H9 (cell line): ENCODE data around the gene COL4A6. TPM values are rescaled to one million over a fixed set of nuclear protein-coding genes. Genes with fewer than 3 reads are reported as not detected.

ENCODE experiments used
- DNase-seq: peaks from one replicate; pipeline ENCODE4 v3.0.0-alpha.2; 2017
- H2AFZ ChIP-seq: one replicate; pipeline ENCODE4 v1.6.1; 2013; ENCODE audit warnings: mild to moderate bottlenecking, low read length, control low read depth, moderate library complexity
- H2AK5ac ChIP-seq: 2 replicates; pipeline ENCODE4 v1.6.1; 2013; ENCODE audit warnings: low read length, control low read depth, mixed read lengths; ENCODE audit not compliant: insufficient read length
- H2BK120ac ChIP-seq: one replicate; pipeline ENCODE4 v1.6.1; 2013; ENCODE audit warnings: low read depth, mild to moderate bottlenecking, low read length, control low read depth, inconsistent platforms; ENCODE audit not compliant: poor library complexity, severe bottlenecking
- H2BK12ac ChIP-seq: 2 replicates; pipeline ENCODE4 v1.6.1; 2013; ENCODE audit warnings: low read length, control low read depth, mixed read lengths, low read depth; ENCODE audit not compliant: insufficient read length
- H2BK15ac ChIP-seq: 2 replicates; pipeline ENCODE4 v1.6.1; 2013; ENCODE audit warnings: low read depth, low read length, control low read depth
- H2BK20ac ChIP-seq: one replicate; pipeline ENCODE4 v1.6.1; 2013; ENCODE audit warnings: low read depth, mild to moderate bottlenecking, low read length, control low read depth, inconsistent platforms; ENCODE audit not compliant: poor library complexity, severe bottlenecking
- H2BK5ac ChIP-seq: 2 replicates; pipeline ENCODE4 v1.6.1; 2013; ENCODE audit warnings: low read length, control low read depth, mixed read lengths; ENCODE audit not compliant: insufficient read length
- H3K14ac ChIP-seq: 2 replicates; pipeline ENCODE4 v1.6.1; 2013; ENCODE audit warnings: low read length, control low read depth; ENCODE audit not compliant: insufficient read depth
- H3K18ac ChIP-seq: 2 replicates; pipeline ENCODE4 v1.6.1; 2013; ENCODE audit warnings: low read depth, mild to moderate bottlenecking, mixed read lengths, low read length, control low read depth; ENCODE audit not compliant: insufficient read length
- H3K23ac ChIP-seq: 2 replicates; pipeline ENCODE4 v1.6.1; 2013; ENCODE audit warnings: low read length, control low read depth, mixed read lengths, low read depth; ENCODE audit not compliant: insufficient read length
- H3K23me2 ChIP-seq: 2 replicates; pipeline ENCODE4 v1.6.1; 2013; ENCODE audit warnings: low read depth, mild to moderate bottlenecking, mixed read lengths, low read length, control low read depth; ENCODE audit not compliant: insufficient read length, poor library complexity, severe bottlenecking
- H3K27ac ChIP-seq: 2 replicates; pipeline ENCODE4 v1.5.1; 2013; ENCODE audit warnings: low read length, control low read depth, mixed read lengths, low read depth; ENCODE audit not compliant: insufficient read length
- H3K27me3 ChIP-seq: 2 replicates; pipeline ENCODE4 v1.6.1; 2013; ENCODE audit warnings: low read length, control low read depth, inconsistent platforms; ENCODE audit not compliant: insufficient read depth
- H3K4ac ChIP-seq: 2 replicates; pipeline ENCODE4 v1.6.1; 2013; ENCODE audit warnings: low read depth, mild to moderate bottlenecking, control low read depth, inconsistent platforms, low read length, moderate library complexity
- H3K4me1 ChIP-seq: 2 replicates; pipeline ENCODE4 v1.6.1; 2013; ENCODE audit warnings: low read length, control low read depth, inconsistent platforms; ENCODE audit not compliant: insufficient read depth
- H3K4me2 ChIP-seq: 2 replicates; pipeline ENCODE4 v1.6.1; 2013; ENCODE audit warnings: low read length, control low read depth, mixed read lengths; ENCODE audit not compliant: insufficient read length, insufficient read depth
- H3K56ac ChIP-seq: 2 replicates; pipeline ENCODE4 v1.6.1; 2013; ENCODE audit warnings: low read depth, mild to moderate bottlenecking, mixed read lengths, low read length, control low read depth; ENCODE audit not compliant: insufficient read length
- H3K79me1 ChIP-seq: 2 replicates; pipeline ENCODE4 v1.6.1; 2013; ENCODE audit warnings: low read depth, mild to moderate bottlenecking, moderate library complexity, low read length, control low read depth, inconsistent platforms; ENCODE audit not compliant: insufficient read depth, poor library complexity, severe bottlenecking
- H3K79me2 ChIP-seq: 2 replicates; pipeline ENCODE4 v1.6.1; 2013; ENCODE audit warnings: low read length, control low read depth, inconsistent platforms; ENCODE audit not compliant: insufficient read depth
- H3K9ac ChIP-seq: 2 replicates; pipeline ENCODE4 v1.6.1; 2013; ENCODE audit warnings: low read length, control low read depth, mixed read lengths; ENCODE audit not compliant: insufficient read length; ENCODE audit errors: extremely low read depth
- H3K9me3 ChIP-seq: one replicate; pipeline ENCODE4 v1.6.1; 2013; ENCODE audit warnings: low read depth, low read length, inconsistent platforms; ENCODE audit not compliant: control insufficient read depth
- H3T11ph ChIP-seq: one replicate; pipeline ENCODE4 v1.6.1; 2013; ENCODE audit warnings: mild to moderate bottlenecking, low read length, control low read depth, inconsistent platforms
- H4K20me1 ChIP-seq: one replicate; pipeline ENCODE4 v1.6.1; 2013; ENCODE audit not compliant: control insufficient read depth, insufficient read length, insufficient read depth
- H4K5ac ChIP-seq: 2 replicates; pipeline ENCODE4 v1.6.1; 2013; ENCODE audit warnings: low read depth, mild to moderate bottlenecking, mixed read lengths, low read length, control low read depth; ENCODE audit not compliant: insufficient read length
- H4K8ac ChIP-seq: replicated peaks from 2 replicates; pipeline ENCODE4 v1.6.1; 2013; ENCODE audit warnings: low read length, control low read depth, mixed read lengths, low read depth; ENCODE audit not compliant: insufficient read length
- H4K91ac ChIP-seq: 2 replicates; pipeline ENCODE4 v1.6.1; 2013; ENCODE audit warnings: low read depth, mild to moderate bottlenecking, moderate library complexity, mixed read lengths, low read length, control low read depth; ENCODE audit not compliant: insufficient read length
- H3K27ac Mint-ChIP-seq, 3 experiments: 2 replicates in 2 of 3; 3 replicates in 1 of 3; pipeline ENCODE4 v1.8.0; 2020 to 2021; ENCODE audit warnings: mixed read lengths in 3 of 3, mild to moderate bottlenecking in 1 of 3, moderate library complexity in 1 of 3
- H3K27me3 Mint-ChIP-seq: 2 replicates; pipeline ENCODE4 v1.8.0; 2021; ENCODE audit warnings: low read depth, mild to moderate bottlenecking, moderate library complexity, mixed read lengths
- H3K36me3 Mint-ChIP-seq, 3 experiments: 2 replicates in 2 of 3; 3 replicates in 1 of 3; pipeline ENCODE4 v1.8.0; 2020 to 2021; ENCODE audit warnings: low read depth in 3 of 3, mixed read lengths in 3 of 3; ENCODE audit not compliant: insufficient read depth in 1 of 3
- H3K4me1 Mint-ChIP-seq, 2 experiments: 2 replicates each; pipeline ENCODE4 v1.8.0; 2020; ENCODE audit warnings: mixed read lengths in 2 of 2
- H3K4me3 Mint-ChIP-seq, 2 experiments: 2 replicates in 1 of 2; 3 replicates in 1 of 2; pipeline ENCODE4 v1.8.0; 2020 to 2021; ENCODE audit warnings: mild to moderate bottlenecking in 2 of 2, mixed read lengths in 2 of 2, moderate library complexity in 1 of 2
- H3K9me3 Mint-ChIP-seq, 2 experiments: 2 replicates in 1 of 2; 3 replicates in 1 of 2; pipeline ENCODE4 v1.8.0; 2020; ENCODE audit warnings: mild to moderate bottlenecking in 2 of 2, mixed read lengths in 2 of 2, moderate library complexity in 1 of 2
- WGBS: extraction: QIAGEN DNeasy Blood & Tissue Kit; methylation state at CpG from one replicate; pipeline ENCODE4 v1.1.7; 2013; ENCODE audit warnings: missing lambda C conversion rate, low lambda C conversion rate, mixed read lengths; ENCODE audit not compliant: insufficient read length; ENCODE audit errors: extremely low coverage; 5-methylcytosine and 5-hydroxymethylcytosine counted together
- total RNA-seq: library from RNA; stranded (reverse); gene quantifications from 2 replicates; pipeline ENCODE4 v1.2.1, GENCODE V29; 2021
- TF ChIP-seq, protein P1 (sequence below): fragments of 200-600 bp; sonication (generic); conservative IDR thresholded peaks from 3 replicates; pipeline ENCODE4 v1.8.0; 2021; ENCODE audit warnings: antibody characterized with exemption, mild to moderate bottlenecking

The COL4A6 gene
- total RNA-seq, 1 experiment from 2014 or later: 16.7 TPM

DNA sequence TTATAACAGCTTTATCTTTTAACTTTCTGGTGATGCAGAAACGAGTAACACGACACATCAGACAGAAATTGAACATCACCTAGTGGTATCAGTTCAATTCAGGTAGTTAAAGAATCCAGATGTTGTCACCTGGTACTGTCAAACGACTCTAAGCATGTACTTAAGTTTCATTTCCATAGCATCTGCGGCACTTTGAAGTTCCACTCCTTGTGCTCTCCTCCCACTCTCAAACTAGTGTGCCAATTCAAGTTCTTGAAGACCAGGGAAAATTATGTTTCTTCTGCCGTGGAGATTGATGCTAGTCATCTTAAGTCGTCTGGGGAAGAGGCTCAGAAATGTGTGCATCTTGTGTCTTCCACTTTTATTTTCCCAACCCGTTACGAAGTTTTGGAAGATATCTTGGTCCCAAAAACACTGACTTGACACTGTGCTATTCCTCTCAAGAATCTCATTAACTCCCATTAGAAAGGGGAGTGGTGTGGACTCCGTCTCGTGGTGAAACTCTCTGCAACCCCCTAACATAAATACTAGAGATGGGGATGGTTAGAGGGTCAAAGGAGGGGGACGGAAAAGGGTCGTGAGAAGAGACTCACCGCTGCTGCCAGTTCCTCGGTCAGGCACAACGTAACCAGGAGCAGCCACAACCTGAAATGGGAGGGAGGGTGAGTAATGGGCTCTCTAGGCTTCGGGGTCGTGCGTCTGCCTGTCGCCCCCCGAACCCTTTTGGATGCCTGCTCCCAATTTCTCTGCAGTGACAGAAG is 693 bp downstream of the COL4A6 start:
- H3K27ac ChIP-seq: no peak overlapping the region
- Mint-ChIP-seq H3K9me3 (no peaks in the 10 kb centered on the region), H3K27ac (peak overlapping the region in 1 of 3 experiments; percentile 91; a peak in 2 of 7 replicates), H3K36me3 (peaks cover 0 to 4% (median 0%) of the 10 kb centered on the region in 3 experiments; a peak in 2 of 7 replicates), H3K27me3 (peaks cover 23% of the 10 kb centered on the region), H3K4me1 (peaks cover 37 to 47% of the 10 kb centered on the region in 2 experiments), H3K4me3 (peak overlapping the region; percentile 83 to 96)
- H3K79me1 ChIP-seq: no peaks in the 10 kb centered on the region
- H2BK15ac ChIP-seq: no peak overlapping the region
- H3K4ac ChIP-seq: no peak overlapping the region
- no peak overlapping the region for H4K91ac ChIP-seq
- no peaks in the 10 kb centered on the region for H4K20me1 ChIP-seq
- no peak overlapping the region for H2BK5ac ChIP-seq
- no peaks in the 10 kb centered on the region for H3K79me2 ChIP-seq
- no CpG with 5 or more reads among the region's 20 CpGs for WGBS
- H4K8ac ChIP-seq: no peak overlapping the region
- no peak overlapping the region for H2BK20ac ChIP-seq
- H3K27me3 ChIP-seq: peaks cover 5% of the 10 kb centered on the region; the same call in 1 of the 2 replicates
- peaks cover 3% of the 10 kb centered on the region; the same call in 1 of the 2 replicates for H3K4me1 ChIP-seq
- H4K5ac ChIP-seq: no peak overlapping the region
- no peak for DNase-seq
- peak overlapping the region; percentile 88 for H3K4me2 ChIP-seq
- H3K14ac ChIP-seq: no peak overlapping the region
- H3K56ac ChIP-seq: no peak overlapping the region
- peaks cover 14% of the 10 kb centered on the region for H3K23me2 ChIP-seq
- no peak overlapping the region for H2AFZ ChIP-seq
- H3K9ac ChIP-seq: peak overlapping the region; percentile 6
- no peaks in the 10 kb centered on the region for H3K9me3 ChIP-seq
- no peak overlapping the region for H3K18ac ChIP-seq
- no peak overlapping the region for H2BK12ac ChIP-seq
- TF ChIP-seq, protein P1, sequence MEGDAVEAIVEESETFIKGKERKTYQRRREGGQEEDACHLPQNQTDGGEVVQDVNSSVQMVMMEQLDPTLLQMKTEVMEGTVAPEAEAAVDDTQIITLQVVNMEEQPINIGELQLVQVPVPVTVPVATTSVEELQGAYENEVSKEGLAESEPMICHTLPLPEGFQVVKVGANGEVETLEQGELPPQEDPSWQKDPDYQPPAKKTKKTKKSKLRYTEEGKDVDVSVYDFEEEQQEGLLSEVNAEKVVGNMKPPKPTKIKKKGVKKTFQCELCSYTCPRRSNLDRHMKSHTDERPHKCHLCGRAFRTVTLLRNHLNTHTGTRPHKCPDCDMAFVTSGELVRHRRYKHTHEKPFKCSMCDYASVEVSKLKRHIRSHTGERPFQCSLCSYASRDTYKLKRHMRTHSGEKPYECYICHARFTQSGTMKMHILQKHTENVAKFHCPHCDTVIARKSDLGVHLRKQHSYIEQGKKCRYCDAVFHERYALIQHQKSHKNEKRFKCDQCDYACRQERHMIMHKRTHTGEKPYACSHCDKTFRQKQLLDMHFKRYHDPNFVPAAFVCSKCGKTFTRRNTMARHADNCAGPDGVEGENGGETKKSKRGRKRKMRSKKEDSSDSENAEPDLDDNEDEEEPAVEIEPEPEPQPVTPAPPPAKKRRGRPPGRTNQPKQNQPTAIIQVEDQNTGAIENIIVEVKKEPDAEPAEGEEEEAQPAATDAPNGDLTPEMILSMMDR: no peak
- no peak overlapping the region for H2AK5ac ChIP-seq
- H3K23ac ChIP-seq: no peak overlapping the region
- no peak overlapping the region for H3T11ph ChIP-seq
- H2BK120ac ChIP-seq: no peak overlapping the region
